Measurements from ENCODE around the gene ADGB. TPM values are rescaled to one million over a fixed set of nuclear protein-coding genes. Genes with fewer than 3 reads are reported as not detected.
"Not testable (repeated sequence)": the region's sequence is repeated elsewhere in the genome, so short reads cannot be mapped to it uniquely, and the experiment has no call there.

Gene ADGB
- total RNA-seq: under 1 TPM in 1 of 2 donors, not detected in 1; 0.14 TPM

DNA sequence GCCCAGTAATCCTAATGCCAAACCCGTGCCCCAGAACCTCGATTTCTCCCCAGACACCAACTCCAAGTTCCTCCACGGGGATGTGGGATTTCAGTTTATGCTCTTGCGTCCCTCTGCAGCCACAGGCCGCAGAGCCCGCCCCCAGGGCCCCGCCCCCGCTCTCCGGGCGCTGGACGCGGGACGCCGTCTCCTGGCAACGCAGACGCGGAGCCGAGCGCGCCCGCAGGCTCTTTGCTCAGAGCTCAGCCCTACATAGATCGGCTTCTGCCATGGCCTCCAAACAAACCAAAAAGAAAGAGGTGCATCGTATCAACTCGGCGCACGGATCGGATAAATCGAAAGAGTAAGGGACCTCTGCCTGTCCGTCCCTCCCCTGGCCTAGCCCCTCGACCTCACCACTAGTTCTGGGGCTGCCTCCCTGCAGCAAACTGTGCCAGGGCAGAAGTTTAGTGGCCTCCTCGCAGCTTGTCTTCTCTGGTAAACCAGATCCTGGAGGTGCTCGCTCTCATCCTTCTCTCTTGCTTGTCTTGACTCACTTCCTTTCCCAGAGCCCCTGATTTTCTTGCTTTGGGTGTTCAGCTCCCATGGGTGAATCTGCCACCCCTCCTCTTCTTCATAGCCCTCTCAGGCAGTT is at the start of gene ADGB:
Gene ADGB, plus strand, starts transcription at position 201 of the 634 bp plus-strand sequence. Its CDS starts 69 bp downstream, at position 270.
- H3K36me3 Mint-ChIP-seq (ENCODE audit: insufficient read depth in 2 of 2): peaks cover 0 to 1% of the 10 kb centered on the region in 2 donors
- peaks cover 27% of the 10 kb centered on the region for H3K27me3 Mint-ChIP-seq (ENCODE audit: low read depth)
- ATAC-seq (replicated peaks in 1 of 2) (no peak), DNase-seq (no peak)
- H3K9me3 Mint-ChIP-seq: no peaks in the 10 kb centered on the region
- H3K27ac Mint-ChIP-seq: no peak within 1 kb of the TSS
- H3K4me1 Mint-ChIP-seq (ENCODE audit: low read depth): peaks cover 11% of the 10 kb centered on the region
- H3K4me3 Mint-ChIP-seq: peak within 1 kb of the TSS; percentile 71 to 78

GRCh38 chr6:146550911-146551310 is 47.9 kb upstream of the ADGB start:
- no peaks in the 10 kb centered on the region for H3K9me3 Mint-ChIP-seq
- H3K4me1 Mint-ChIP-seq (ENCODE audit: low read depth): no peaks in the 10 kb centered on the region
- no peaks in the 10 kb centered on the region for H3K36me3 Mint-ChIP-seq (ENCODE audit: insufficient read depth in 2 of 2)
- H3K27me3 Mint-ChIP-seq (ENCODE audit: low read depth): no peaks in the 10 kb centered on the region
- DNase-seq: no peak
- no peak for ATAC-seq (replicated peaks in 1 of 2)
- H3K27ac Mint-ChIP-seq: no peak overlapping the region
- H3K4me3 Mint-ChIP-seq: no peak overlapping the region

- Mint-ChIP-seq H3K36me3 (ENCODE audit: insufficient read depth in 2 of 2) (no peaks in the 10 kb centered on the region), H3K4me1 (ENCODE audit: low read depth) (no peaks in the 10 kb centered on the region), H3K4me3 (no peak overlapping the region), H3K27ac (no peak overlapping the region), H3K9me3 (no peaks in the 10 kb centered on the region), H3K27me3 (ENCODE audit: low read depth) (no peaks in the 10 kb centered on the region)
- DNase-seq (no peak), ATAC-seq (replicated peaks in 1 of 2) (no peak)
Observed at GRCh38 chr6:146551545-146551944, 47.2 kb upstream of the ADGB start.

GRCh38 chr6:146553377-146554135 is 45.2 kb upstream of the ADGB start:
- H3K9me3 Mint-ChIP-seq: no peaks in the 10 kb centered on the region
- H3K36me3 Mint-ChIP-seq (ENCODE audit: insufficient read depth in 2 of 2): peaks cover 0 to 1% of the 10 kb centered on the region in 2 donors

DNA sequence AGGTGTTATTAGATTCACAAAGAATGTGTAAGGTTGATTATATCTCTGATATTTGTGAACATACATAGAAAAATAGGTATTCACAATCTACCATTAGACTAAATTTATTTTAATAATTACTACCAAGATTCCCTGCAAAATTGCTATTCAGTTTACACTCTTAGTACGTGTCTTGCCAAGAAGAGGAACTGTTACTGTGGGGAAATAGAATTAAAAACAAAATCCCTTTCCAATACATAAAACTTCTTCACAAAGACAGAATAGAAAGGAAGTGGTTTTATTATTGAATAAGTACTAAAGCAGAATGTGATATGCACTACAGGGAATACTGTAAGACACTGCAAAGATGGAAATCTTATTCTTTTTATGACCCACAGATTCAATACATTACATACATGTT is 38.2 kb upstream of the ADGB start:
- DNase-seq (no peak), ATAC-seq (replicated peaks in 1 of 2) (no peak)
- Mint-ChIP-seq H3K4me3 (no peak overlapping the region), H3K9me3 (no peaks in the 10 kb centered on the region), H3K27ac (no peak overlapping the region), H3K27me3 (ENCODE audit: low read depth) (no peaks in the 10 kb centered on the region), H3K36me3 (ENCODE audit: insufficient read depth in 2 of 2) (peaks cover 0 to 1% of the 10 kb centered on the region in 2 donors), H3K4me1 (ENCODE audit: low read depth) (no peaks in the 10 kb centered on the region)

More at GRCh38 chr6:146553377-146554135, 45.2 kb upstream of the ADGB start:
- Mint-ChIP-seq H3K4me1 (ENCODE audit: low read depth) (no peaks in the 10 kb centered on the region), H3K4me3 (no peak overlapping the region), H3K27ac (no peak overlapping the region), H3K27me3 (ENCODE audit: low read depth) (no peaks in the 10 kb centered on the region)
- ATAC-seq (replicated peaks in 1 of 2): no peak
- no peak for DNase-seq

- H3K4me3 Mint-ChIP-seq; ATAC-seq (replicated peaks in 1 of 2); H3K4me1 Mint-ChIP-seq (ENCODE audit: low read depth); H3K27me3 Mint-ChIP-seq (ENCODE audit: low read depth); H3K27ac Mint-ChIP-seq; H3K9me3 Mint-ChIP-seq; H3K36me3 Mint-ChIP-seq (ENCODE audit: insufficient read depth in 2 of 2); DNase-seq: not testable (repeated sequence)
Observed at GRCh38 chr6:146566661-146567060, 32.1 kb upstream of the ADGB start.

DNA sequence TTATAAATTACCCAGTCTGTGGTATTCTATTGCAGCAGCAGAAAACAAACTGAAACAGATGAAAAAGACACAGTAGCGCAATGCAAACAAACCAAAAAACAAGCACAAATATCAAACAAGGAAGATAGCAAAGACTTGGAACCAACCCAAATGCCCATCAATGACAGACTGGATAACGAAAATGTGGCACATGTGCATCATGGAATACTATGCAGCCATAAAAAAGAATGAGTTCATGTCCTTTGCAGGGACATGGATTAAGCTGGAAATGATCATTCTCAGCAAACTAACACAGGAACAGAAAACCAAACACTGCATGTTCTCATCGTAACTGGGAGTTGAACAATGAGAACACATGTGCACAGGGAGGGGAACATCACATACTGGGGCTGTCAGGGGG is 30.2 kb upstream of the ADGB start:
- not testable (repeated sequence) for H3K9me3 Mint-ChIP-seq; H3K36me3 Mint-ChIP-seq (ENCODE audit: insufficient read depth in 2 of 2)

DNA sequence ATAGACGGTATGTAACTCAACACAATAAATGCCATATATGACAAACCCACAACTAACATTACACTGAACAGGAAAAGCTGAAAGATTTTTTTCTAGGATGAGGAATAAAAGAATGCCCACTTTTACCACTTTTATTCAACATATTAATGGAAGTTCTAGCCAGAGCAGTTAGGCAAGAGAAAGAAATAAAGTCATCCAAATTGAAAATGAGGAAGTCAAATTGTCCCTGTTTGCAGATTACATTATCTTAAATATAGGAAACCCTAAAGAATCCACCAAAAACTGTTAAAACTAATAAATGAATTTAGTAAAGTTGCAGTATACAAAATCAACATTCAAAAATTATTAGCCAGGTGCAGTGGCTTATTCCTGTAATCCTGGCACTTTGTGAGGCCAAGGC is 24.6 kb upstream of the ADGB start:
- Mint-ChIP-seq H3K27ac (no peak overlapping the region), H3K9me3 (peaks cover 0 to 7% of the 10 kb centered on the region in 2 donors), H3K27me3 (ENCODE audit: low read depth) (no peaks in the 10 kb centered on the region), H3K4me3 (no peak overlapping the region), H3K4me1 (ENCODE audit: low read depth) (no peaks in the 10 kb centered on the region), H3K36me3 (ENCODE audit: insufficient read depth in 2 of 2) (peaks cover 0 to 1% of the 10 kb centered on the region in 2 donors)
- no peak for ATAC-seq (replicated peaks in 1 of 2)
- no peak for DNase-seq

More for the DNA sequence above, 30.2 kb upstream of the ADGB start:
- not testable (repeated sequence) for H3K27ac Mint-ChIP-seq; DNase-seq; H3K4me1 Mint-ChIP-seq (ENCODE audit: low read depth); ATAC-seq (replicated peaks in 1 of 2); H3K27me3 Mint-ChIP-seq (ENCODE audit: low read depth); H3K4me3 Mint-ChIP-seq

DNA sequence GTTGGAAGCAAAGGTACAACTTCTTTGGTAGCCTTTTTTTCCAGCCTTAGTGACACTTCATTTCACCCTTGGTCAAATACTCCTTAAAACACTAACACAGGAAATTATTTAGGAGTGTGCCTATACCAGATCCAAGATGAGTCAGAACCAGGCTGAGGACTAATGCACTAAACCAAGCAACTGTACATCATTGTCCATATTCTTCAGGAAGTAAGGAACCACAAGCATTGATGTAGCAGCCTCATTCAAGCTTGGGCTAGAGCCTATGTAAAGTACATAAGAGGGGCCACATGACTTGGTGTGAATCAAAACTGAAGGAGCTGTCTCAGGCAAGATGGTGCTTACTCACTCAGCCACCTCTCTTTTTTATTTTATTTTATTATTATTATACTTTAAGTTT is 20.7 kb upstream of the ADGB start:
- Mint-ChIP-seq H3K4me1 (ENCODE audit: low read depth) (no peaks in the 10 kb centered on the region), H3K4me3 (no peak overlapping the region), H3K9me3 (peaks cover 2 to 5% of the 10 kb centered on the region in 2 donors), H3K27me3 (ENCODE audit: low read depth) (no peaks in the 10 kb centered on the region), H3K36me3 (ENCODE audit: insufficient read depth in 2 of 2) (peaks cover 0 to 1% of the 10 kb centered on the region in 2 donors), H3K27ac (no peak overlapping the region)
- ATAC-seq (replicated peaks in 1 of 2) (no peak), DNase-seq (no peak)

GRCh38 chr6:146581968-146582367 is 16.8 kb upstream of the ADGB start:
- H3K27ac Mint-ChIP-seq: no peak overlapping the region
- H3K9me3 Mint-ChIP-seq: peaks cover 0 to 2% of the 10 kb centered on the region in 2 donors
- no peak for ATAC-seq (replicated peaks in 1 of 2)
- H3K4me3 Mint-ChIP-seq: no peak overlapping the region
- no peak for DNase-seq
- H3K27me3 Mint-ChIP-seq (ENCODE audit: low read depth): no peaks in the 10 kb centered on the region
- no peaks in the 10 kb centered on the region for H3K4me1 Mint-ChIP-seq (ENCODE audit: low read depth)
- H3K36me3 Mint-ChIP-seq (ENCODE audit: insufficient read depth in 2 of 2): no peaks in the 10 kb centered on the region

GRCh38 chr6:146582857-146583256 is 15.9 kb upstream of the ADGB start:
- peaks cover 0 to 2% of the 10 kb centered on the region in 2 donors for H3K9me3 Mint-ChIP-seq
- H3K27ac Mint-ChIP-seq: no peak overlapping the region
- no peaks in the 10 kb centered on the region for H3K4me1 Mint-ChIP-seq (ENCODE audit: low read depth)
- no peak for ATAC-seq (replicated peaks in 1 of 2)
- no peak overlapping the region for H3K4me3 Mint-ChIP-seq
- no peaks in the 10 kb centered on the region for H3K36me3 Mint-ChIP-seq (ENCODE audit: insufficient read depth in 2 of 2)
- no peak for DNase-seq
- H3K27me3 Mint-ChIP-seq (ENCODE audit: low read depth): no peaks in the 10 kb centered on the region

DNA sequence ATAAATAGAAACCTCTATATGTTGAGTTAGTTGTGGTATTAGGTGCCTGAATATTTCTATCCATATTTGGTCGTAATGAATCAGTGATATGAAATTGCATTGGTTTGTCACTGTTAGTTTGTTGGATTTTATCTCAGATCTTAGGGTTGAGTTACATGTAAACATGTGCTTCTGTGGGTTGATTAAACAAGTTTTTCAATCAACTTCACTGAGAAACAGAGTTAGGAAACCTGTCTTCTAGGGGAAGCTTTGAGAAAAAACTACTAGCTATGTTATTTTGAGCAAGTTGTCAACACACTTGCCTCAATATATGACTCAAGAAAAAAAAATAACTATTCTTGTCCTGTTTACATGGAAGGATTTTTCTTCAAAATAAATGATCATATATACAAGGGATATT is 14.8 kb upstream of the ADGB start:
- ATAC-seq (replicated peaks in 1 of 2) (no peak), DNase-seq (no peak)
- Mint-ChIP-seq H3K36me3 (ENCODE audit: insufficient read depth in 2 of 2) (no peaks in the 10 kb centered on the region), H3K4me3 (no peak overlapping the region), H3K27ac (no peak overlapping the region), H3K9me3 (peaks cover 0 to 2% of the 10 kb centered on the region in 2 donors), H3K4me1 (ENCODE audit: low read depth) (no peaks in the 10 kb centered on the region), H3K27me3 (ENCODE audit: low read depth) (no peaks in the 10 kb centered on the region)

DNA sequence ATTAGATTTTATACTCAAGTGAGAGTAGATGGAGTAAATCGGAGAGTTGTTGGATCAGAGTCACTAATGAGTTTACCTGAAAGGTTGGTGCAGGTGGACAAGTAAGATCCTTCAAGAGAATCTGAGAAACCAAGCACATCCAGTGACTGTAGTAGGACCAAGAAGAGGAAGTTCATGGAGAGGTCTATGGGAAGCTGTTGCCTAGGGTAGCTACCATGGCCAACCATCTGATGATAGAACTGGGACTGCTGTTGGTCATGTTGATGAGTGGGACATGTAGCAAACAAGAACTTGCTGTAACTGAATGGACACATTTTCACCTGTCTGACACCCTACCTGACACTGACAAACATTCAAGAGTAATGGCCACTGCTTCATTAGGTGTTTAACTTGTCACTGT is 11.3 kb upstream of the ADGB start:
- Mint-ChIP-seq H3K36me3 (ENCODE audit: insufficient read depth in 2 of 2) (no peaks in the 10 kb centered on the region), H3K9me3 (no peaks in the 10 kb centered on the region), H3K4me3 (no peak overlapping the region), H3K27me3 (ENCODE audit: low read depth) (no peaks in the 10 kb centered on the region), H3K4me1 (ENCODE audit: low read depth) (no peaks in the 10 kb centered on the region), H3K27ac (no peak overlapping the region)
- ATAC-seq (replicated peaks in 1 of 2): no peak
- DNase-seq: no peak

All from activated T-cell treated with anti-CD3 and anti-CD28 coated beads, Interleukin-2, amount 50 U/mL, for 72 hours (primary cell).